T-helper 2 cell (primary cell): ENCODE measurements around the gene SLC1A3.

Source experiments
- DNase-seq, 5 experiments: peaks; one replicate each; pipeline versions ENCODE4 v3.0.0 to v3.0.0-alpha.2; 2012 to 2022

SLC1A3 gene

DNA sequence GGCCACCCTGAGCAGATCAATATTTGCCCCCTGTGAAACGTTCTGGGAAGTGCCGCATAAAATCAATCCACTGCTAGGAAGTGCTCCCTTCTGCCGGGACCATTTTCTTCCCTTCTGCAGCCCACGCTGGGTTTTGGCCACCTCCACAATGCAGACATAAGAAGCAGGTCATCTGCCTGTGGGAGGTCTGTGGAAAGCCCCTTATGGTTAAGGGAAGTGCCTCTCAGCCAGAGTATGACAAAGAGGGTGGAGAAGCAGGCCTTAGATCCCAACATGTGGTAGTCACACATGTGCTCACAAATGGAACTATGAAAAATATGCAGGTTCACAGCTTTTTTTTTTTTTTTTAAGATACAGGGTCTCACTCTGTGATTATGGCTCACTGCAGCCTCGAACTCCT, 82.8 kb downstream of the SLC1A3 start:
- no peak for DNase-seq

DNA sequence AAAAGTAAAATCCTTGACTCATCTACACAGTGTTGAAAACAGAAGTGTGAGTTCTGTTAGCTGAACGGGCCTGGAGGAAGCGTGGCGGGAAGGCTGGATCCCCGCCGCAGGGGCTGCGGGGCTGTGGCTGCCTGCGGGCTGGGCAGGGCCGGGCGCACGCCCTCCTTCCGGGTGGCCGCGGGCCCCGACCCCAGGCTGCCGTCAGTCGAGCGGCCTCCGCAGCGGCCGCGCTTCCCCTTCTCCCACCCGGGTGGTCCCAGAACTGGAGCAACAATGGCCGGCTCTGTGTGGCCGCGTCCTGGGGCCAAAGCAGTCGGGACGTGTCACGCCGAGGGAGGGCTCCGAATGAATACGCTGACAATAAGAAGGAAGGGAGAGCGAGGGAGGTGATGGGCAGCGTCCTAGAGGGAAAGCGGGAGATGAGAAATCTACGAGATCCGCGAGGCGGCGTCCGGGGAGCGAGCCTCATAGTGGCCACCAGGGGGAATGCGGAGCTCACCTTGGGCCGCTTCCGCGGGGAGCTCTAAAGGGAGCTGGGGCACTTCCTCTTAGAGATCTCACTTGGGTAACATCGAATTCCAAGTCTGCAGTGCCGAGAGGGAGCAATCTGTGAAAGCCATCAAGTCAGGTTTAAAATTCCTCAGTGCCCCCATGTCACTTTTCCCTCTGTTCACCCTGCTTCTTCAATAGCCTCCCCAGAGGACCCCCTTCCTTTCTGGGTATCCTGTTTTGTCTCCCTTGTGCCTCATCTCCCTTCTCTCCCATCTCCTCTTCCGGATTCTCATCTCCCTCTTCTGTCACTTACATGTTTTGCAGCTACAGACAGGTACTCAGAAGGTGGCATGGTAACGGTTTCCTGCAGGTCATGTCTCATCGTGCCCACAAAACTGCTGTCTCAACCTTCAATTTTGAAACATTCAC, 83.9 kb downstream of the SLC1A3 start:
- DNase-seq, result peak; percentile 6 to 63 (median 32)

DNA sequence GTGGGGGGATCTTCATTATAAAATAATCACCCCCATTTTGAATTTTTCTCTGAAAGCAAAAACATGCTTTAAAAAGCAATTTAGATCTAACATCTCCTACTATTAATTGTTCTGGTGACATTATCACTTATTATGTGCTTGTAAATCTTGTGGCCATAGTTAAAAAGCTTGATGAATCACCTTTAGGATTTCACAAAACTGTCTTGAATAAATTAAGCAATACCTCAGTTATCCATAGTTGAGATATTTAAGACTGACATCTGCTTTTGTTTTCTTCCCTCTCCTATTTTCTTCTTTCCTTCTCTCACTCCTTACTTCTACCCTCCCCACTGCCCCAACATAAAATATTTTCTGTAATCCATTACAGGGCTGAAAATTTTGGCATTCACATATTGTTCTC, 84.8 kb downstream of the SLC1A3 start:
- no peak for DNase-seq

DNA sequence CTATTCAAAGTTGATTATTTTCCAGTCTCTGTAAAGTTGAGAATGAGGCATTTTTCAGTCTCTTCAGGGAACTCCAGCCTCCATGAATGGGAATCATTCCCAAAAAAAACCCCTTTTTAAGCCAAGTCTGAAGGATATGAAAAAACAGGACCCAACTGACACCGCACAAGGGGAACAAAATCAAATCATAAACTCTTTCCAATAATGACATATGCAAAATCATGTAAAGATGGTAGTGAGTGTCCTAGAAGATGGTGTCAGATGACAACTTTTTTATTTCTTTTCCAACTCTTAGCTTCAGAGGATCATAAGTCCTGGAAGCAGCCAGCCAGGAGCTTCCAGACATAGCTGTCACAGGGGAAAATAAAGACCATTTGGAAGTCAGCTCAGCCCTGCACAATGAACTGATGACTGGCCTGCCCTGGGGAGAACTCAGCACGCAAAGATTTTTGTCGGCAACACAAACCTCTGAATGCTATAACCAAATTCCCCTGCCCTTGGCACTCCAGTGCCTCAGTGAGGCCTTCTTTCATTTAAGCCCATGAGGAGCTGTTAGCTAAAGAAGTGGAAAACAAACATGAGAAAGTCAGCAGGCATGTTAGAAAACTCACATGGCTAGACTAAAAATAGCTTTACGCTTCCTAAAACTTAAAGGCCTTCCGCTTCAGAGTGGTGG, 85.4 kb downstream of the SLC1A3 start:
- no peak for DNase-seq

DNA sequence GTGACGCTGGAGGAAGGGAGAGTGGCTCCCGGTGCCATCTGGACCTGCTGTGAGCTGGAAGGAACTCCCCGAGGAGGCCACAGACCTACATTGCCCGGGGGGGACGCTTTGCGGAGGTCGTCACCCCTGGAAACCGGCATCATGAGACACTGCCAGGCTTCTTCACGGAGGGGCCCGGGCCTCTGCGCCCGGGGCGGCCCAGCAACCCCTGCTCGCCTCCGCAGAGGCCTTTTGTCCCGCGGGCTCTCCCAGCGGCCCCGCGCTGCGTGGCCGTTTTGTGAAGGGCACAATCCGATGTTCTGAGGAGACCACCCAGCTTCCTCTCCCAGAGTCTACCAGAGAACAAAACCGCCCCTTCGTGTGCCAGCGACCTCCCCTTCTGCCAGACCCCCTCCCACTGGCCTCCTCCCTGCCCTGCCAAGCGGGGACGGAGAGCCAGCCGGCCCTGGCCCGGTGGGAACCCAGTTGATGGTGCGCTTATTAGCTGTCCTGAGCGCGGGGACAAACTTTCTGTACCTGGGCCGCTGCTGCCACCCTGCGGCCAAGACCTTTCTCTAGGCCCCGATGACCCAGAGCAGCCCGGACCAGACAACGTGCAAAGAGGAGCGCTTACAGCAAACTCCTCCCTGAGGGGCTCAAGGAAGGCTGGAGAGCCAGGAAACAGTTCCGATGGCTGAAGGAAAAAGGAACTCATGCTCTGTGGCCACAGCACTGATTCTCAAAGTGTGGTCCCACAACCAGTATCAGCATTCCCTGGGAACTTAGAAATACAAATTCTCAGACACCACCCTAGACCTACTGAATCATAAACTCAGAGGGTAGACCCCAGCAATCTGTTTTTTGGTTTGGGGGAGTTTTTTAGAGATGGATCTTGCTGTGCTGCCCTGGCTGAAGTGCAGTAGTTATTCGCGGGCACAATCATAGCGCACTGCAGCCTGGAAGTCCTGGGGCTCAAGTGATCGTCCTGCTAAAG, 86.7 kb downstream of the SLC1A3 start:
- DNase-seq, result peak in 1 of 5 experiments; percentile 32

DNA sequence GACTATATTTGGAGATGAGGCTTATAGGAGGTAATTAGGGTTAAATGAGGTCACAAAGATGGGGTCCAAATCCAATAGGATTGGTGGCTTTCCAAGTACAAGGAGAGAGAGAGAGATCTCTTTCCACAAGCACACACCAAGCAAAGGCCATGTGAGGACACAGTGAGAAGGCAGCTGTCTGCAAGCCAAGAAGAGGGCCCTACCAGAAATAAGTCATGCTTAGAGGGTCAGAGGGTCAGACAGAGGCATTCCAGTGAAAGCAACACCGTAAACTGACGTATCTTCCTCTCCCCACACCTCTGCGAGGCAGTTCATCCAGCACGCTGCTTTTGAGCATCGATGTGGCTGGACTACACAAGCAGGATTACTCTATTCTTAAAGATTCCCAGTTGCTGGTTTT, 87.9 kb downstream of the SLC1A3 start:
- no peak for DNase-seq

DNA sequence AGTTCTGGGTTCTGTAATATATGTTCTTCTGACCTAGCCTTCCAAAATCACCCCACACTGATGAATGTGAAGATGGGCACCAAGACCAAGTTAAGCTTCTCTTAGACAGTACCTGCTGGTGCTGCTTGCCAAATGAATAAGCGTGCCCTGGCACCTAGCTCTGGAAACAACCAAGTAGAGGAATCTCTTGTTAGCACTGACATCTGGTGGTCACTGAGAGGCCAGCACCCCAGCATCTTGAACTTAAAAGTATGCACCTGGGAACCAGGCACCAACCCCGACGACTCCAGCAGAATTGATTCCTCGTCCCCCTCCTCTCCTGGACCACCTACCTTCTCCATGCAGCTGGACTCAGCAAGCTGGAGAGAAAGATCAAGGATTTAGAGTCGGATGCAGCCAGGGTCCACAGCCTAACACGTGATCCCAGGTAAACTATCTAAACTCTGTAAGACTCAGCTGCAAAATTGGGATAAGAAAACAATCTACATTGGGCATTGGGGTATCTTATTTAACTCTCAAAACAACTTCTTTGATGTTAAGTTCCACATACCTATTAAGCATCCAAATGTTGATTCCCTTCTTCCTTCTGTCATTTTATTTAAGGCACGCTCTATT, 89.8 kb downstream of the SLC1A3 start:
- DNase-seq, result peak in 2 of 5 experiments; percentile 13 to 53

DNA sequence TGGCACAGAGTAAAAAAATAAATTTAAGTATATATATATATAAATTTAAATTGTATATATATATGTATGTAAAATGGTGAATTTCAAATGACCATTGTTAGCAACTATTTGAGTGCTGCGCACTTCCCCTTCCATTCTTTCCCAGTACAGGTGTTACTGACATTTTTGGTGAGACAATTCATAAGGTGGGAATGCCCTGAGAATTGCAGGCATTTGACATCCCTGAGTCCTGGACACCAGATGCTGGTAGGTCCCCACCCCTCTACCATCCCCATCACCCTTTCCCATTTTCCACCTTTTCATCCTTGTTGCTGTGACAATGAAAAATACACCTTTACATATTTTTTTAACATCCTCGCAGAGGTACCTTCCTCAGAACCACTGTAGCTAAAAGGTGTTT, 91.6 kb downstream of the SLC1A3 start:
- no peak for DNase-seq

DNA sequence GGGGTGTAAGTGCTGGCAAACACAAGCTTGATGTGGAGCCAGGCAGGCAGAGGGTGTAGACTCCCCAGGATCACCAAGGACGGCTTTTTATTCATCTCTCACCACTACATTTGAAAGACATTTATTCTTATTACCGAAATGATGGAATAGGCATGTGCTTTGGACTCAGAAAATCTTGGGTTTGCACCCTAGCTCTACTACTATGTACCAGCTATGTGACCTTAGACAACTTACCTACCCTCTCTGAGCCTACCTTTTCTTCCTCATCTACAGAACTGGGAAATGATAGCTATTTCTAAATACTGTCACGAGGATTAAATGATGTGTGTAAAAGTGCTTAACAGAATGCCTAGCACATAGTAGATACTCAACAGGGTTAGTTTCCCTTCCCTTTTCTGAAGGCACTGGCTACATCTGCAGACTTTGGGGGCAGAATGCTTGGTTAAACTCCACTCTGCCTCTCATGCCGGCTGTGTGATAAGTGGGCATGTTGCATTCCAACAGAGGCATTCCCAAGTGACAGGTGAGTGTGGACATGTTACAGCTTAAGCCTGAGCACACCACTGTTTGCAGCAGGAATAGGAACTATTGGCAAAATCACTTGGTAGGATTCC, 94.8 kb downstream of the SLC1A3 start:
- no peak for DNase-seq

DNA sequence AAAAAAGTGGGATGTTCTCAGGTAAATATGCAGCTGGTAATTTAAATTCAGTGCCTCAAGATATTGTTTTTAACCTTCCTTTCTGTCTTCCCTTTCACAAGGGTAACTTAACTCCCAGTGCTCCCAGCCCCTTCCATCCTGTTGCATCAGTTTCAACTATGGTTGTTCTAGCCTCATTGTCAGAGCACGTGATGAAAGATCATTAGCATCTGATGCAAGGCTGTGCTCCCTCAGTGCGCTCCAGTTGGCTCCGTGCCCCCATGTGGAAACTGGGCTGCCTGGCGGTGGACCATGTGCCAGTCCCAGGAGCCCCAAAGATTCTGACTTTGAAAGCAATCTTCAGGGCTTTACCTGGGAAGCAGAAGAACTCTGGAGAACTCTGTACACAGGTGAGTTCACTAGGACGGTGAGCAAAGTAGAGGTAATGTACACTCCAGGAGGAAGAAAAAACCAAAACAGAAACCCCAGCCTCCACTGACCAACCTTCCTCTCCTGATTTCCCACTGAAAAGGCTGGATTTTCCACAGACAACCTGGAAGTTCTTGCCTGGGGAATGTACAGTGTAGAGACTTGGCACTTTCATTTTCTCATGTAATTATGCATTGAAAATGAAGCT, 96.9 kb downstream of the SLC1A3 start:
- DNase-seq, result no peak

DNA sequence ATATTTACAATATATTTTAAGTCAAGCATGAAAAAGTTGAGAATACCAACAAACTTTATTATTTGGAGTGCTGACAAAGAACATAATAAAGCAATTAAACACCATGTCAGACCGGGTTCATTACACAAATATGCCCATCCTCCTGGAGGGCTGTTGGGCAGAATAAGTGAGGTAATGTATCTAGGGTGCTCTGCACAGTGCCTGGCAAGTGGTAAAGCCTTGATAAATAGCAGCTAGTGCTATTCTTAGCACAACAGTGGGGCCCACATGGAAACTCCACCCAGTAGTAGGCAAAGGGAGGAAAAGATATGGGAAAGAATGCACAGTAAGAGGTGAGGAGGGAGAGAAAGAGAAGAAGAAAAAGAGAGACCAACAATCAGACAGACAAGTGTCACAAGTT, 97.7 kb downstream of the SLC1A3 start:
- DNase-seq, result no peak

DNA sequence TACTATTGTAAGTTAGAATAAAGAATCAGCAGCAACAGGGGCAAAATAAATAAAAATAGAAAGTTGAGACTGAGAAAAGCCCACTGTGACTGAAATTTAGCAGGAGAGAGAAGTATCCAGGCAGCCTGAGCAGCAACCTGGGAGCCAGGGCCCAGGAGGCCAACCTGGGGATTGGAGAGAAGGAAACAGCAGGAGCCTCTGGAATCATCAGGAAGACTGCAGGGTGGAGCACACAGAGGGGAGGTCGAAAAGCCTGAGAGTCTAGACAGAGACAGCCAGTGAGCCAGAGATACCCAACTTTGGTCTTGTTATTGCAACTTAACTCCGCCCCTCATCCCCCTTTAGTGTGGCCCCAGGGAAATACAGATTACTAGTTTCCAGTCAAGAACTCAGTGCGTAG, 98.6 kb downstream of the SLC1A3 start:
- DNase-seq, result no peak

DNA sequence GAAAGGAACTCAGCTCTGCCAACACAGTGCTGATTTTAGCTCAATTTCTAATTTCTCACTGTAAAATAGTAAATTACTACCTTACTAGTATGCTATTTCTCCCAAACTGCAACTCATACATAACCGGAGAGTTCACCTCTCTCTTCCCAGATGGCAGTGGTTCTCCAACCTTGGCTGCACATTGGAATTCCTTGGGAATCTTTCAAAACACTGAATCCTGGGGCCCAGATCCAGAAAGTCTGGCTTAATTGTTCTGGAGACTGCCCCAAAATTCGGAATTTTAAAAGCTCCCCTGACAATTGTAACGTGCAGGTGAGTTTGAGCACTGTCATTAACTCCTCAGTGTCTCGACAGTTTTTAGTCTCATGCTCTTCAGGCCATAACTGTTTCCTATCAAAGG, 100.3 kb downstream of the SLC1A3 start:
- no peak for DNase-seq

DNA sequence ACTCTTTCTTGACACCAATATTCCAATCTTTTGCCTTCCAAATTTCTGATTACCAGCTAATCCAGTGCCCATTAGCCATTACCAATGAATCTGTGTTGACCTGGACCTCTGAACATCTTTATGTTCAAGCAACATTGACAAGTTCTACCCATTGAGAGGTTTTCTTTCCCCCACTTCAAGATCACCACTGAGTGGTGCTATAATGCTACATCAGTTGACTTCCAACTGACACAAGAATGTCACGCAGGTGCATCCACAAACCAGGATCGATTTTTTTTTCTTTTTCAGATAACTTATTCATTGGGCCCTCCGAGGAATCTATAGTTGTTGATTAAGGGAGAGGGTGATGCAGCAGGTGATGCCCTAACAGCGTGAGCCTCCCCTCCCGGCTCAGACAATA, 102.6 kb downstream of the SLC1A3 start:
- no peak for DNase-seq

DNA sequence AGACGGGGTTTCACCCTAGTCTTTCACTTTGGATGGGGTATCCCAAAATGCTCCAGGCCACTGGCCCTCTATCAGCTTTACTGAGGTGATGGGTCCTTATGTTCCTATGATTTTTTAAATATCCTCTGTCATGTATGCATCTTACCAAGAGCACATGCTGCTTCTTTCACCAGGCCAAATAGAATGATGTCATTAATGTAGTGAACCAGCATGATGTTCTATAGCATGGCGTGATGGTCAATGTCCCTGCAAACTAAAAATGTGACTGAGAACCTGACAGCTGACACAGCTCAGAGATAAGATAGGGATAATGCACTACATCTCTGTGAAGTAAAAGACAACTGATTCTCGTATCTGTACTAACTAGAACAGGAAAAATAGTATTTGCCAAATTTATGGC, 103.6 kb downstream of the SLC1A3 start:
- DNase-seq, result no peak

DNA sequence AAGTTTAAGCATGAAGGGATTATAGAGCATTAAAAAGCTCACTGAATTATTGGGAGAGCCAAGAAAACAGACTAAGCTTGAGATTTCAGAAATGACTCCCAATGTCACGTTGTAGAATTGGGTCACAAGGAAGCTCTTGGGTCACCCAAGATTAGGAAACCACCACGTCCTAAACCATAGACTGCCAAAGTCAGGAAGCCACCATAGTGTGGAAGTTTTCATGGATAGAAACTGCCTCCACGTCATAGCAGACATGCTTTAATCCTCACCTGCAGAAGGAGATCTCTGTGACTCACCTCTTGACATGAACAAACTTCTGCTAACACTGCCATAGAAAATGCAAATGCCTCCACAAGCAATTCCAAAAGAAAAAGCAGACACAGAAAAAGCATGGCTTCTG, 106.3 kb downstream of the SLC1A3 start:
- DNase-seq, result no peak

DNA sequence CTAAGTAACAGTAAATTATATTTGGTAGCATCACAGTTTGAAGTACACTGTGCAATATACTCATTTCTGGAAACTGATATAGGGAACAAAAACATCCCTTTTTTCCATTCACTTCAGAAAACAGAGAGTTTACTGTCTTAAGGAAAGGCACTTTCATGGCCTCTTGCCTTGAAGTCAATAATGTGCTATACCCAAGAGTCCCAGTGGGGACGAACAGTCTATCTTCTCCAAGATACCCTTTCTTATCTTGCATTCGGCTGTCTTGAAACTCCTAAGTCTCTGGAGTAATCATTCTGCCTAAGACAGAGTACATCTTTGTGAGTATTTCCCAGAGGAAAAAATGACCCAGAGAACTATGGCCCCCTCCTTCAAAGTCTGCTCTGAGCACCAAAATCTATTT, 107.1 kb downstream of the SLC1A3 start:
- no peak for DNase-seq

DNA sequence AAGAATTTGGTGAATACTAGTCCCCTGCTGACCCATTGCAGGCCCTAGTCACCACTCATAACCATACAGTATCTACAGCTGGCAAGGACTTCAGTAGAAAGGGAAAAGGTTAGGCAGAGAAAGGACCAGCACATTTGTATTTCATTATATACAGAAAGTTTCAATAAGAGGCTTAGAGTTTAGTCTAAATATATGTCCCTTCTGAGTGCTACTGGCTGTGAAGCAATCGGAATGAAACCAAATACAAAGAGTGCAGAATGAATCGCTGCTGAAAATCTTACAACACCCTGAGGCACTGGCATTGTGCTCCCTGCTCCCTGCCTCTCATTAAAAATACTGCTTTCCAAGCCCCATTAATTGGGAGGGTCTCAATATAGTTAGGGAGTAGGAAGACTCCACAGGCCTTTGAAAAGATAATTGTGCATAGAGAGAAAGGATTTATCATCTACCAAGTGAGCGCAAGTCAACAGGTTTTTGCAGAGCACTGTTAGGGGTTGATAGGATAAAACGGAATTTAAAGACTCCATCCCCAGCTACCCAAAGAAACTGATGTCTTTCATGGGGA, 110.8 kb downstream of the SLC1A3 start:
- DNase-seq, result no peak

DNA sequence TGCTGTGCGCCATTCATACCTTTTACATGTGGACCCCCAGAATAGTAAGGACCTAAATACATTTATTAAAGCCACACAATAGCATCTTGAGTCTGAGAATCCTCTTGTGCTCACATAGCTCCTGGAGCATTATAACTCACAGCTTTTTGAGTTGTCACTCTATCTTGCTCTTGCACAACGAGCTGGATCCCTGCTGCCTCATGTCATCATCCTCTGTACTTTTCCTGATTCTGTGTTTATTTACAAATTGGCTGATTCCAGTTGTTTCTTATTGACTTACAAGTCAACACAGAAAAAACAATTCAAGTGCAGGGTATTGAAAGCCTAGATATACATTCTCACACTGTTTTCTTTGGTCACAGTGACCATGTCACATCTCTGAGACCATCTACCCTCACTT, 112.9 kb downstream of the SLC1A3 start:
- no peak for DNase-seq

DNA sequence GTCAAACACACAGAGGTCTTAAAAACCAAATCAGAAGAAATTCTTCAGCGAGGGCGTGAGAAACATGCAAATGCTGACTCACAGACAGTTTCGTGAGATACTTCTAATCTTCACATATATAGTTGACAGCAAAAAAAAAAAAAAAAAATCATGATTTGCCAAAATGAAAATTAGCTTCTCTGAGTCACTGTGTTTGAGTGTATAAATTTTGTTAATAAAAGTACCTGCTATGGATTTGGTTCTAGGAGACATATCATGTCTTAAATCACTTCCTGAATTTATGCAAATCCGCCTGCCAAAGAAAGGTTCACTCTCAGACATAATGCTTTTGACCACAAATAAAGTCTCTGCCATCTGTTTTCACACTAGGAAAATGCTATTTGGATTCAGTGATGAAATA, 114.3 kb downstream of the SLC1A3 start:
- no peak for DNase-seq

DNA sequence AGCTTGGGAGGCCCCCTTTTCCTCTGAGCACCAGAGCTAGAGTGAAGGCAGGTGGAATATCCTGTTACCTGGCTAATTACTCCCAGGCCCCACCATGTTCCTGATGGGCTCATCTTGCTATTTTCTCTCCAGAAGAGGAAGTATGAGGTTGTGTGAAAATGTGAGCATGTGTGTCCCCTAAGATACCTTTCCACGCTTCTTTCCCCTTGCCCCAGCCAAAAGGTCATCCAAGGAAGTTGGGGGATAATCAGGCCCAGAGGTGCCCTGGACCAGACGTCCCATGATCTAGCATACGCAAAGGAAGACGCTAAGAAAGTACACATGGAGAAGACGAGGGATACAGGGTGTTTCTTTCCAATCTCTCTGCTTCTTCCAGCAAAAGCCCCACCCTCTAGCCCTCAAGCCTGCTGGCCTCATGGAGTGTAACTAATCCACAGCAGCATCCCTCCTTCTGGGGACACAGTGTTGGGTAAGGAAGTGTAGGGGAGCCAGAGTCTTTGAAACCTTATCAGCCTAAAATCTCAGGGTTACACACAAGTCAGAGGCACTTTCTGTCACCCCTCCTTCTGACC, 115.3 kb downstream of the SLC1A3 start:
- DNase-seq, result no peak
